Karpas-422 (cell line): ENCODE measurements around the gene DCLK2. TPM values are rescaled to one million over a fixed set of nuclear protein-coding genes. Genes with fewer than 3 reads are reported as not detected.

Experiments used
- DNase-seq: peaks from one replicate; pipeline ENCODE4 v3.0.0-alpha.2; 2015
- H2AFZ ChIP-seq: fragments of 200-600 bp; sonication (generic); 2 replicates; pipeline ENCODE4 v1.6.1; 2014; ENCODE audit warnings: antibody characterized with exemption, low read length, mixed read lengths
- H3K27ac ChIP-seq: fragments of 200-600 bp; sonication (generic); 2 replicates; pipeline ENCODE4 v1.5.1; 2014; ENCODE audit warnings: mild to moderate bottlenecking, low read length, moderate library complexity
- H3K27me3 ChIP-seq: fragments of 200-600 bp; sonication (generic); 2 replicates; pipeline ENCODE4 v1.6.1; 2014; ENCODE audit warnings: low read length, mixed read lengths
- H3K36me3 ChIP-seq: fragments of 200-600 bp; sonication (generic); 2 replicates; pipeline ENCODE4 v1.6.1; 2014; ENCODE audit warnings: low read length, mixed read lengths; ENCODE audit not compliant: insufficient read depth
- H3K4me1 ChIP-seq: fragments of 200-600 bp; sonication (generic); 2 replicates; pipeline ENCODE4 v1.6.1; 2014; ENCODE audit warnings: mild to moderate bottlenecking, low read length, mixed read lengths
- H3K4me2 ChIP-seq: fragments of 200-600 bp; sonication (generic); 2 replicates; pipeline ENCODE4 v1.6.1; 2014; ENCODE audit warnings: low read length, low read depth, mild to moderate bottlenecking; ENCODE audit not compliant: poor library complexity, severe bottlenecking
- H3K4me3 ChIP-seq: fragments of 200-600 bp; sonication (generic); 2 replicates; pipeline ENCODE4 v1.5.1; 2014; ENCODE audit warnings: mild to moderate bottlenecking, antibody characterized with exemption, low read length, mixed read lengths
- H3K79me2 ChIP-seq: fragments of 200-600 bp; sonication (generic); 2 replicates; pipeline ENCODE4 v1.6.1; 2014; ENCODE audit warnings: mild to moderate bottlenecking, low read length, mixed read lengths
- H3K9ac ChIP-seq: fragments of 200-600 bp; sonication (generic); 2 replicates; pipeline ENCODE4 v1.6.0; 2014; ENCODE audit warnings: low read length
- H3K9me2 ChIP-seq: fragments of 200-600 bp; sonication (generic), shearing (Covaris generic); replicated peaks from 2 replicates; pipeline ENCODE4 v1.6.0; 2014; ENCODE audit warnings: mild to moderate bottlenecking, low read length, moderate library complexity; ENCODE audit not compliant: insufficient read depth
- H3K9me3 ChIP-seq: fragments of 300-700, 200-600 bp; sonication (generic); 2 replicates; pipeline ENCODE4 v1.6.1; 2014; ENCODE audit warnings: low read length, mixed read lengths
- H4K20me1 ChIP-seq: fragments of 200-600 bp; sonication (generic); 2 replicates; pipeline ENCODE4 v1.6.1; 2014; ENCODE audit warnings: mild to moderate bottlenecking, antibody characterized with exemption, low read length, low read depth; ENCODE audit not compliant: insufficient read depth
- total RNA-seq: library from RNA; depleted of rRNA; stranded (reverse); fragments of >200 nt; shearing (Covaris generic); gene quantifications from 2 replicates; pipeline ENCODE4 v1.2.3, GENCODE V29; 2014; ENCODE audit warnings: low replicate concordance; rRNA removed

The DCLK2 gene
- total RNA-seq = not detected in 2 replicates

- Histone ChIP-seq H3K9ac (no peak within 1 kb of the TSS), H3K79me2 (no peaks in the 10 kb centered on the region), H3K9me3 (no peaks in the 10 kb centered on the region), H3K27ac (no peak within 1 kb of the TSS), H3K4me3 (no peak within 1 kb of the TSS), H3K4me2 (no peak within 1 kb of the TSS), H3K9me2 (no peaks in the 10 kb centered on the region), H3K4me1 (peaks cover 15% of the 10 kb centered on the region), H4K20me1 (no peaks in the 10 kb centered on the region), H3K36me3 (no peaks in the 10 kb centered on the region), H3K27me3 (no peaks in the 10 kb centered on the region), H2AFZ (no peak within 1 kb of the TSS)
- DNase-seq = no peak
Measured at GRCh38 chr4:150078041-150078578, at the start of gene DCLK2. Gene DCLK2 (plus strand): TSS chr4:150078445. CDS start chr4:150079028, 583 bp downstream.

GRCh38 chr4:150032541-150032940 lies 45.7 kb upstream of the DCLK2 start:
- Histone ChIP-seq H3K27ac (no peak overlapping the region), H3K27me3 (no peaks in the 10 kb centered on the region), H3K36me3 (no peaks in the 10 kb centered on the region), H4K20me1 (no peaks in the 10 kb centered on the region), H3K9me3 (peaks cover under 1% of the 10 kb centered on the region; the same call in 1 of the 2 replicates), H3K79me2 (no peaks in the 10 kb centered on the region), H3K4me3 (no peak overlapping the region), H3K9ac (no peak overlapping the region), H2AFZ (no peak overlapping the region), H3K4me2 (no peak overlapping the region), H3K4me1 (peaks cover 7% of the 10 kb centered on the region), H3K9me2 (no peaks in the 10 kb centered on the region)
- no peak for DNase-seq

GRCh38 chr4:150033081-150033480 lies 45.2 kb upstream of the DCLK2 start:
- Histone ChIP-seq H3K9ac (no peak overlapping the region), H2AFZ (no peak overlapping the region), H3K27ac (no peak overlapping the region), H3K9me2 (no peaks in the 10 kb centered on the region), H3K36me3 (no peaks in the 10 kb centered on the region), H4K20me1 (no peaks in the 10 kb centered on the region), H3K27me3 (no peaks in the 10 kb centered on the region), H3K4me3 (no peak overlapping the region), H3K9me3 (no peaks in the 10 kb centered on the region), H3K4me2 (no peak overlapping the region), H3K4me1 (peaks cover 7% of the 10 kb centered on the region), H3K79me2 (no peaks in the 10 kb centered on the region)
- no peak for DNase-seq

GRCh38 chr4:150033901-150034300 lies 44.3 kb upstream of the DCLK2 start:
- H3K27me3 ChIP-seq = no peaks in the 10 kb centered on the region
- no peak overlapping the region for H3K4me3 ChIP-seq
- no peak overlapping the region for H3K4me2 ChIP-seq
- no peak overlapping the region for H3K9ac ChIP-seq
- no peaks in the 10 kb centered on the region for H3K9me2 ChIP-seq
- no peak for DNase-seq
- no peaks in the 10 kb centered on the region for H3K79me2 ChIP-seq
- H3K4me1 ChIP-seq = peaks cover 15% of the 10 kb centered on the region
- no peak overlapping the region for H2AFZ ChIP-seq
- no peaks in the 10 kb centered on the region for H3K9me3 ChIP-seq
- no peak overlapping the region for H3K27ac ChIP-seq
- no peaks in the 10 kb centered on the region for H3K36me3 ChIP-seq
- no peaks in the 10 kb centered on the region for H4K20me1 ChIP-seq

- no peaks in the 10 kb centered on the region for H3K9me3 ChIP-seq
- H3K4me1 ChIP-seq = peaks cover 28% of the 10 kb centered on the region
- no peaks in the 10 kb centered on the region for H4K20me1 ChIP-seq
- no peaks in the 10 kb centered on the region for H3K9me2 ChIP-seq
- H3K9ac ChIP-seq = no peak overlapping the region
- H3K36me3 ChIP-seq = no peaks in the 10 kb centered on the region
- H3K4me3 ChIP-seq = no peak overlapping the region
- H2AFZ ChIP-seq = no peak overlapping the region
- H3K27me3 ChIP-seq = 0 out of 2 replicates have a peak, but pooled peaks cover 3% of the 10 kb centered on the region
- H3K4me2 ChIP-seq = no peak overlapping the region
- no peak overlapping the region for H3K27ac ChIP-seq
- no peaks in the 10 kb centered on the region for H3K79me2 ChIP-seq
- no peak for DNase-seq
Measured at GRCh38 chr4:150037251-150037856, 40.9 kb upstream of the DCLK2 start.

GRCh38 chr4:150038335-150039076 lies 39.7 kb upstream of the DCLK2 start:
- no peak overlapping the region for H3K9ac ChIP-seq
- no peaks in the 10 kb centered on the region for H4K20me1 ChIP-seq
- no peak overlapping the region for H2AFZ ChIP-seq
- H3K4me1 ChIP-seq = peaks cover 28% of the 10 kb centered on the region
- H3K27me3 ChIP-seq = 0 out of 2 replicates have a peak, but pooled peaks cover 3% of the 10 kb centered on the region
- H3K36me3 ChIP-seq = no peaks in the 10 kb centered on the region
- peak; percentile 63 for DNase-seq
- H3K9me2 ChIP-seq = no peaks in the 10 kb centered on the region
- H3K4me2 ChIP-seq = peak overlapping the region; percentile 40
- H3K9me3 ChIP-seq = no peaks in the 10 kb centered on the region
- H3K4me3 ChIP-seq = no peak overlapping the region
- H3K27ac ChIP-seq = no peak overlapping the region
- H3K79me2 ChIP-seq = no peaks in the 10 kb centered on the region

GRCh38 chr4:150039274-150040127 lies 38.7 kb upstream of the DCLK2 start:
- no peaks in the 10 kb centered on the region for H3K79me2 ChIP-seq
- DNase-seq = peak; percentile 62
- H3K4me1 ChIP-seq = peaks cover 21% of the 10 kb centered on the region
- no peak overlapping the region for H3K9ac ChIP-seq
- no peak overlapping the region for H3K27ac ChIP-seq
- H3K27me3 ChIP-seq = 0 out of 2 replicates have a peak, but pooled peaks cover 3% of the 10 kb centered on the region
- no peaks in the 10 kb centered on the region for H4K20me1 ChIP-seq
- peak overlapping the region; percentile 40 for H3K4me2 ChIP-seq
- no peaks in the 10 kb centered on the region for H3K9me2 ChIP-seq
- no peak overlapping the region for H3K4me3 ChIP-seq
- H2AFZ ChIP-seq = no peak overlapping the region
- H3K9me3 ChIP-seq = no peaks in the 10 kb centered on the region
- H3K36me3 ChIP-seq = no peaks in the 10 kb centered on the region
